ENCODE data around the gene FOSB.
A peak's percentile ranks its signal among the peaks of the same experiment; 100 is the strongest.

DNA sequence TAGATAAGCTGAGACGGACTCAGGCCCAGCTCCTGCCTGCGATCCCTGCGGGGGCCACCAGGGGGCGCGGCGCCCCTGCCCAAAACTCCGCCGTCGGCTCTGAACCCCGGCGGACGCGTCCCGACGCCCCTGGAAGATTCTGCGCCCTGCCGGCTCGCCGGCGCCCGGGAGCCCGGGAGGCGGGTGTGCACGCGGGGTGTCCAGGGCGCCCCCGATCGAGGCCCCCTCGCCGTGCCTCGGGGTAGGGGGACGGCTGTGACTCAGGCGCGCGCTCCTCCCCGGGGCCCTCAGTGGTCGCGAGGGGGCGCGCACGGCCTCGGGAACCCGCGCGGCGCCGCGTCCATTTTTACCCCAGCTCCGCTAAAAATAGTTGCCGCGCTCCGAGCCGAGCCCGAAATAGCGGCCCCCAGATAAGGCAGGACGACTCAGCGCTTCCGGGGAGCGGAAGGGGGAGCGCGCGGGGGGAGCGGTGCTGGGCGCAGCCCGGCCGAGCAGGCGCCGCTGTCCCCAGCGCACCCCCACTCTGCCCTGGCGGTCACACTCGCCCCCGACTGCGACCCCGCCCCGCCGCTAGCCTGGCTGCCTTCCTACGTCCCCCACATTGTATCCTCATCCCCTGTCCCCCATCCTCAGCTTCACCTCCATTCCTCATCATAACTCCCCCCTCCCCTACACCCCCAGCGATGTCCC is 28.1 kb upstream of the FOSB start:
- TF ChIP-seq, protein P1, sequence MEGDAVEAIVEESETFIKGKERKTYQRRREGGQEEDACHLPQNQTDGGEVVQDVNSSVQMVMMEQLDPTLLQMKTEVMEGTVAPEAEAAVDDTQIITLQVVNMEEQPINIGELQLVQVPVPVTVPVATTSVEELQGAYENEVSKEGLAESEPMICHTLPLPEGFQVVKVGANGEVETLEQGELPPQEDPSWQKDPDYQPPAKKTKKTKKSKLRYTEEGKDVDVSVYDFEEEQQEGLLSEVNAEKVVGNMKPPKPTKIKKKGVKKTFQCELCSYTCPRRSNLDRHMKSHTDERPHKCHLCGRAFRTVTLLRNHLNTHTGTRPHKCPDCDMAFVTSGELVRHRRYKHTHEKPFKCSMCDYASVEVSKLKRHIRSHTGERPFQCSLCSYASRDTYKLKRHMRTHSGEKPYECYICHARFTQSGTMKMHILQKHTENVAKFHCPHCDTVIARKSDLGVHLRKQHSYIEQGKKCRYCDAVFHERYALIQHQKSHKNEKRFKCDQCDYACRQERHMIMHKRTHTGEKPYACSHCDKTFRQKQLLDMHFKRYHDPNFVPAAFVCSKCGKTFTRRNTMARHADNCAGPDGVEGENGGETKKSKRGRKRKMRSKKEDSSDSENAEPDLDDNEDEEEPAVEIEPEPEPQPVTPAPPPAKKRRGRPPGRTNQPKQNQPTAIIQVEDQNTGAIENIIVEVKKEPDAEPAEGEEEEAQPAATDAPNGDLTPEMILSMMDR (IDR thresholded peaks at IDR 0.05) = peak; percentile 99 to 100 (median 100)
- TF ChIP-seq POLR2A (IDR thresholded peaks at IDR 0.05) = no peak
- peak in 1 of 2 donors; percentile 67 for TF ChIP-seq POLR2AphosphoS5 (IDR thresholded peaks at IDR 0.05; ENCODE audit: insufficient read depth in 1 of 2, low read depth in 1 of 2)
